HCT116 (cell line): Measurements from ENCODE around the gene IQGAP2. TPM values are rescaled to one million over a fixed set of nuclear protein-coding genes. Genes with fewer than 3 reads are reported as not detected.

Source experiments
- ATAC-seq: fragments of 200-7000 bp; cut with Tn5 transposase; 2 replicates; pipeline ENCODE4 v1.9.1; 2020; ENCODE audit warnings: mild to moderate bottlenecking, moderate library complexity
- BruUV-seq: library from RNA; stranded (reverse); fragments of 400-500 nt; replicated peaks from 2 replicates; lab custom pipeline; 2021; lab: Mats Ljungman, UMichigan
- CTCF ChIA-PET: fragments of 300-600 bp; sonication (Branson Sonifier 250); formaldehyde crosslinking; loops from one replicate; lab custom pipeline; 2021; ENCODE audit warnings: antibody characterized with exemption; lab: Charles Lee
- POLR2A ChIA-PET: fragments of 300-600, 350-600 bp; sonication (Branson Sonifier 250); formaldehyde crosslinking; loops from one replicate; lab custom pipeline; 2021; ENCODE audit warnings: antibody characterized with exemption; lab: Charles Lee
- RAD21 ChIA-PET, 2 experiments: fragments of 300-600 bp; sonication (Branson Sonifier 250); formaldehyde crosslinking; loops; one replicate each; lab custom pipeline; 2023; ENCODE audit warnings: low total read pairs in 2 of 2; ENCODE audit not compliant: uncharacterized antibody in 2 of 2, unreplicated experiment in 2 of 2, low non-redundant PET in 1 of 2; lab: Charles Lee
- DNase-seq: peaks from one replicate; pipeline ENCODE4 v3.0.0-alpha.2; 2010; ENCODE audit warnings: low read depth, low spot score
- H2AFZ ChIP-seq: fragments of 200-600 bp; shearing (Covaris generic), sonication (generic); 2 replicates; pipeline ENCODE4 v1.6.1; 2017; ENCODE audit warnings: low read depth, mixed run types, mixed read lengths, antibody characterized with exemption, low read length; ENCODE audit not compliant: poor library complexity, severe bottlenecking
- H3K27ac ChIP-seq: 2 replicates; pipeline ENCODE4 v1.5.1; 2012; ENCODE audit warnings: low read depth, low read length
- H3K27me3 ChIP-seq: fragments of 200-600 bp; sonication (generic); 2 replicates; pipeline ENCODE4 v1.6.1; 2016; ENCODE audit warnings: mixed run types, low read length, mixed read lengths; ENCODE audit not compliant: insufficient read depth
- H3K36me3 ChIP-seq, 2 experiments: fragments of 200-500 bp in 1 of 2; fragments of 200-600 bp in 1 of 2; sonication (Bioruptor generic) in 1 of 2; sonication (generic) in 1 of 2; 2 replicates each; pipeline versions ENCODE4 v1.5.1 to v1.6.1; 2014 to 2016; ENCODE audit warnings: low read length in 2 of 2, inconsistent platforms in 1 of 2, mixed read lengths in 1 of 2, mixed run types in 1 of 2; ENCODE audit not compliant: insufficient read depth in 2 of 2, control insufficient read depth in 1 of 2
- H3K4me1 ChIP-seq, 2 experiments: fragments of 200-600 bp in 1 of 2; sonication (generic) in 1 of 2; 2 replicates each; pipeline versions ENCODE4 v1.5.1 to v1.6.1; 2012 to 2017; ENCODE audit warnings: low read length in 2 of 2, inconsistent platforms in 1 of 2, mild to moderate bottlenecking in 1 of 2, mixed read lengths in 1 of 2, mixed run types in 1 of 2, moderate library complexity in 1 of 2; ENCODE audit not compliant: insufficient read depth in 2 of 2, control insufficient read depth in 1 of 2
- H3K4me2 ChIP-seq: fragments of 200-600 bp; sonication (generic); 2 replicates; pipeline ENCODE4 v1.6.1; 2017; ENCODE audit warnings: mixed run types, low read length, mixed read lengths
- H3K4me3 ChIP-seq, 2 experiments: fragments of 200-600 bp in 1 of 2; sonication (generic) in 1 of 2; replicated peaks in 1 of 2; 2 replicates each; pipeline ENCODE4 v1.5.1; 2011 to 2016; ENCODE audit warnings: low read length in 2 of 2, control low read depth in 1 of 2, low read depth in 1 of 2, mild to moderate bottlenecking in 1 of 2, mixed read lengths in 1 of 2, mixed run types in 1 of 2
- H3K79me2 ChIP-seq: fragments of 200-600 bp; sonication (generic); 2 replicates; pipeline ENCODE4 v1.6.1; 2017; ENCODE audit warnings: mild to moderate bottlenecking, mixed run types, low read length, moderate library complexity, mixed read lengths; ENCODE audit not compliant: insufficient read depth
- H3K9ac ChIP-seq: fragments of 200-600 bp; sonication (generic); 2 replicates; pipeline ENCODE4 v1.6.1; 2016; ENCODE audit warnings: low read length, mixed read lengths
- H3K9me2 ChIP-seq: fragments of 200-600 bp; sonication (generic), shearing (Covaris generic); 2 replicates; pipeline ENCODE4 v1.6.1; 2017; ENCODE audit warnings: mixed run types, mild to moderate bottlenecking, moderate library complexity; ENCODE audit not compliant: insufficient read depth
- H3K9me3 ChIP-seq, 2 experiments: fragments of 200-500 bp in 1 of 2; fragments of 200-600 bp in 1 of 2; sonication (Bioruptor generic) in 1 of 2; sonication (generic) in 1 of 2; 2 replicates each; pipeline ENCODE4 v1.6.1; 2014 to 2017; ENCODE audit warnings: low read length in 2 of 2, mixed read lengths in 2 of 2, inconsistent platforms in 1 of 2, low read depth in 1 of 2, mild to moderate bottlenecking in 1 of 2, mixed run types in 1 of 2, moderate library complexity in 1 of 2; ENCODE audit not compliant: control insufficient read depth in 1 of 2, insufficient read depth in 1 of 2
- H4K20me1 ChIP-seq: fragments of 200-600 bp; sonication (generic), shearing (Covaris generic); 2 replicates; pipeline ENCODE4 v1.6.1; 2017; ENCODE audit warnings: mixed run types, mild to moderate bottlenecking, moderate library complexity; ENCODE audit not compliant: insufficient read depth
- ATF3 ChIP-seq: IDR thresholded peaks from 2 replicates; pipeline ENCODE4 v1.6.1; 2012
- CBX3 ChIP-seq: IDR thresholded peaks from 2 replicates; pipeline ENCODE4 v1.6.1; 2012; ENCODE audit warnings: low read depth
- CEBPB ChIP-seq: IDR thresholded peaks from 2 replicates; pipeline ENCODE4 v1.6.1; 2012; ENCODE audit warnings: low read depth
- CTCF ChIP-seq, 3 experiments: fragments of 200-600 bp in 1 of 3; sonication (generic) in 1 of 3; IDR thresholded peaks in 2 of 3; conservative IDR thresholded peaks in 1 of 3; 2 replicates each; pipeline ENCODE4 v1.5.1; 2012 to 2017; ENCODE audit warnings: low read depth in 2 of 3, low read length in 2 of 3, antibody characterized with exemption in 1 of 3, borderline replicate concordance in 1 of 3, control low read depth in 1 of 3, mild to moderate bottlenecking in 1 of 3, mixed read lengths in 1 of 3, mixed run types in 1 of 3, moderate library complexity in 1 of 3; ENCODE audit not compliant: insufficient read depth in 1 of 3
- EGR1 ChIP-seq: IDR thresholded peaks from 2 replicates; pipeline ENCODE4 v1.6.1; 2012; ENCODE audit warnings: low read depth
- EZH2 ChIP-seq: fragments of 200-600 bp; sonication (generic); IDR thresholded peaks from 2 replicates; pipeline ENCODE4 v1.6.1; 2017; ENCODE audit warnings: antibody characterized with exemption, mixed run types
- JUND ChIP-seq: IDR thresholded peaks from 2 replicates; pipeline ENCODE4 v1.6.1; 2012
- MAX ChIP-seq: IDR thresholded peaks from 2 replicates; pipeline ENCODE4 v1.6.1; 2012
- POLR2A ChIP-seq: IDR thresholded peaks from 2 replicates; pipeline ENCODE4 v1.7.0; 2011; ENCODE audit warnings: borderline replicate concordance; ENCODE audit not compliant: insufficient read depth, insufficient read length; ENCODE audit errors: extremely low read depth
- POLR2AphosphoS5 ChIP-seq: IDR thresholded peaks from 2 replicates; pipeline ENCODE4 v1.6.1; 2011; ENCODE audit warnings: mild to moderate bottlenecking, low read depth, low read length, moderate library complexity
- REST ChIP-seq: IDR thresholded peaks from 2 replicates; pipeline ENCODE4 v1.6.1; 2012; ENCODE audit warnings: low read depth
- SIN3A ChIP-seq: IDR thresholded peaks from 2 replicates; pipeline ENCODE4 v1.6.1; 2012; ENCODE audit warnings: low read depth
- SP1 ChIP-seq: IDR thresholded peaks from 2 replicates; pipeline ENCODE4 v1.6.1; 2012; ENCODE audit warnings: low read depth
- TCF7L2 ChIP-seq: IDR thresholded peaks from 2 replicates; pipeline ENCODE4 v1.7.0; 2011; ENCODE audit warnings: borderline replicate concordance, inconsistent platforms; ENCODE audit not compliant: insufficient read depth, insufficient read length; ENCODE audit errors: extremely low read depth
- YY1 ChIP-seq: IDR thresholded peaks from 2 replicates; pipeline ENCODE4 v1.6.1; 2011; ENCODE audit warnings: low read length, low read depth, moderate library complexity, mild to moderate bottlenecking; ENCODE audit not compliant: insufficient replicate concordance; ENCODE audit errors: extremely low read depth
- ZBTB33 ChIP-seq: IDR thresholded peaks from 2 replicates; pipeline ENCODE4 v1.6.1; 2011; ENCODE audit warnings: mild to moderate bottlenecking, low read length, moderate library complexity; ENCODE audit not compliant: insufficient replicate concordance; ENCODE audit errors: extremely low read depth
- ZFX ChIP-seq: fragments of 450-650 bp; IDR thresholded peaks from 2 replicates; pipeline ENCODE4 v1.6.1; 2017
- ZNF274 ChIP-seq: fragments of 200-500 bp; sonication (Bioruptor generic); IDR thresholded peaks from 2 replicates; pipeline ENCODE4 v1.6.1; 2014; ENCODE audit warnings: mild to moderate bottlenecking, low read depth, low read length, inconsistent platforms
- intact Hi-C: fragments of 100-400 bp; cut with micrococcal nuclease; formaldehyde crosslinking; loops from 2 replicates; pipeline ENCODE4 v1.10.0; 2022
- total RNA-seq: library from RNA; stranded (reverse); gene quantifications from one replicate; pipeline ENCODE4 v1.2.1, GENCODE V29; 2021; ENCODE audit not compliant: unreplicated experiment

IQGAP2 gene
- total RNA-seq, 1 experiment from 2014 or later: 2.0 TPM

- no peak overlapping the region for H3K4me2 ChIP-seq
- H3K4me1 ChIP-seq: no peaks in the 10 kb centered on the region; a peak in 1 of 4 replicates
- H3K9ac ChIP-seq: no peak overlapping the region
- no peak overlapping the region for H2AFZ ChIP-seq
- no TSS peak for BruUV-seq
- H3K36me3 ChIP-seq: peaks cover 0 to 6% of the 10 kb centered on the region in 2 experiments; a peak in 2 of 4 replicates
- intact Hi-C loops: no loop called here
- ChIA-PET RAD21 (no interaction called here), POLR2A (no interaction called here), CTCF (no interaction called here)
- no peak overlapping the region for H3K4me3 ChIP-seq
- no peaks in the 10 kb centered on the region for H3K9me2 ChIP-seq
- H4K20me1 ChIP-seq: no peaks in the 10 kb centered on the region
- H3K27me3 ChIP-seq: no peaks in the 10 kb centered on the region
- no peaks in the 10 kb centered on the region; the same call in 1 of the 2 replicates for H3K79me2 ChIP-seq
- H3K27ac ChIP-seq: no peak overlapping the region
- 0 out of 4 replicates have a peak, but pooled peaks cover 0 to 5% of the 10 kb centered on the region in 2 experiments for H3K9me3 ChIP-seq
- ATAC-seq: no peak
- no peak for DNase-seq
- no peak for TF ChIP-seq JUND
- no peak for TF ChIP-seq POLR2AphosphoS5
- no peak for TF ChIP-seq YY1
- no peak for TF ChIP-seq SP1
- TF ChIP-seq EGR1: no peak
- no peak for TF ChIP-seq CEBPB
- no peak for TF ChIP-seq ZNF274
- no peak for TF ChIP-seq REST
- no peak for TF ChIP-seq EZH2
- no peak for TF ChIP-seq POLR2A
- TF ChIP-seq CBX3: no peak
- no peak for TF ChIP-seq SIN3A
- TF ChIP-seq ATF3: no peak
- TF ChIP-seq TCF7L2: no peak
- TF ChIP-seq ZFX: no peak
- no peak for TF ChIP-seq MAX
- TF ChIP-seq ZBTB33: no peak
- TF ChIP-seq CTCF (IDR thresholded peaks at IDR 0.05 in 2 of 3, conservative IDR thresholded peaks at IDR 0.05 in 1 of 3; ENCODE audit: borderline replicate concordance in 1 of 3, insufficient read depth in 1 of 3, low read depth in 2 of 3, low read length in 2 of 3): no peak
Measured at GRCh38 chr5:76729373-76730290, 326.5 kb downstream of the IQGAP2 start.
